GM21381 (cell line): ENCODE measurements around the gene CYLC2.

Experiments used
- ATAC-seq: cut with Tn5 transposase; IDR thresholded peaks from one replicate; pipeline ENCODE4 v1.9.1; 2021; ENCODE audit warnings: mild to moderate bottlenecking, moderate library complexity; ENCODE audit not compliant: unreplicated experiment

Gene CYLC2, protein sequence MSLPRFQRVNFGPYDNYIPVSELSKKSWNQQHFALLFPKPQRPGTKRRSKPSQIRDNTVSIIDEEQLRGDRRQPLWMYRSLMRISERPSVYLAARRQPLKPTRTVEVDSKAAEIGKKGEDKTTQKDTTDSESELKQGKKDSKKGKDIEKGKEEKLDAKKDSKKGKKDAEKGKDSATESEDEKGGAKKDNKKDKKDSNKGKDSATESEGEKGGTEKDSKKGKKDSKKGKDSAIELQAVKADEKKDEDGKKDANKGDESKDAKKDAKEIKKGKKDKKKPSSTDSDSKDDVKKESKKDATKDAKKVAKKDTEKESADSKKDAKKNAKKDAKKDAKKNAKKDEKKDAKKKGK

GRCh38 chr9:102995033-102995432 is at the start of gene CYLC2:
Gene CYLC2, plus strand, starts transcription at chr9:102995333. Its CDS starts 48 bp downstream, at chr9:102995381.
- ATAC-seq, result no peak

GRCh38 chr9:102950346-102950745 is 44.8 kb upstream of the CYLC2 start:
- ATAC-seq, result no peak

DNA sequence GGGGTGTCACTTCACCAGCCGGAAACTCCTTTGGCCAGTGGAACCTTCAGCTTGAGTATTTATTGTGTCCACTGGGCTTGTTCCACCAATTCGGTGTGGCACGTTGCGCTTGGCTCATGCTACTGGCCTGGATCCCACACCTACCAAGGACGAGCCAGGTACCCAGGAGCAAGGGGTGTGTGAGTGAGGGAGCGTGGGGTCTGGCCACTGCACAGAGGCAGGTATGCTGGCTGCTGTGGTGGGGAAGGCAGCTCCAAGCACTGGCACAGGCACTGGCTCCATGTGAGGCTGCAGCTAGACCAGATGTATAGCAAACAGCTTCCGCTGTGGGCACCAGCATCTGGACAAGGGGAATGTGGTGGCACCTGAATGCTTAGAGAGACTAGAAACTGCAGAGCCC is 28.1 kb upstream of the CYLC2 start:
- no peak for ATAC-seq

GRCh38 chr9:102967979-102968378 is 27.2 kb upstream of the CYLC2 start:
- ATAC-seq, result no peak

GRCh38 chr9:102972780-102973179 is 22.4 kb upstream of the CYLC2 start:
- no peak for ATAC-seq

GRCh38 chr9:102974530-102974929 is 20.6 kb upstream of the CYLC2 start:
- ATAC-seq, result no peak

DNA sequence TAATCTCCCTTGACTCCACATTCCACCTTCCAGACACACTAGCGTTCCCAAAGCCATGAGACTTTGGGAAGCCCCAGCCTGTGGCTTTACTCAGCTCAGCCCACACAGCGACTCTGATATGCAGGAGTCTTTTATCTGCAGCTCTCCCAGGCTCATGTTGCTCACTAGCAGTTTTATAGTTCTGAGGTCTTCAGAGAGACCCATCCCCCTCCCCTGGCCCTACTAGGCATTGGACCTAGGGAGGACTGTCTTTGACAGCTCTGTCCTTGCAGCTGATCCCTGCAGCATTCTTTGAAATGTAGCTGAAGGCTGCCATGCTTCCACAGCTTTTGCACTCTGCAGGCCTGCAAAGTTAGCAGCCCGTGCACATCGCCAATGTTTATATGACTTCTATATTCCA is 19.9 kb upstream of the CYLC2 start:
- ATAC-seq, result no peak

GRCh38 chr9:102985162-102985895 is 9.8 kb upstream of the CYLC2 start:
- no peak for ATAC-seq

DNA sequence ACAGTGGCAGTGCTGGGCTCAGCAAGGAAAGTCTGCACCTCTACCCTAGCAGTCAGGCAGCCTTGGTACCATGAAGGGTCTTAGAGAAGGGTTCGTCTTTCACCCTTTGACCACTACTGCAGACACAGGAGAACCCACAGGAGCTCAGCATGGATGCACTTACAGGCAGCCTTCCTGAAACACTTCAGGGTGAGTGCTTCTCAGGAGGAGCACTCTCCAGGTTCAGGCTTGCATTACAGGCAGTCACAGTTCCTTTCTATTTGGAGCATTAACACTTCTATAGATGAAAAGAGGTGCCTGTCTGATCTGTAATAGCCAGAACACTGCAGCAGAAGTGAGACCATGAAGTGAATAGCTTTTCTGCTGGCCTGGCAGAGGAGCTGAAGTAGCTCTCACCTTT is 8.7 kb upstream of the CYLC2 start:
- no peak for ATAC-seq

DNA sequence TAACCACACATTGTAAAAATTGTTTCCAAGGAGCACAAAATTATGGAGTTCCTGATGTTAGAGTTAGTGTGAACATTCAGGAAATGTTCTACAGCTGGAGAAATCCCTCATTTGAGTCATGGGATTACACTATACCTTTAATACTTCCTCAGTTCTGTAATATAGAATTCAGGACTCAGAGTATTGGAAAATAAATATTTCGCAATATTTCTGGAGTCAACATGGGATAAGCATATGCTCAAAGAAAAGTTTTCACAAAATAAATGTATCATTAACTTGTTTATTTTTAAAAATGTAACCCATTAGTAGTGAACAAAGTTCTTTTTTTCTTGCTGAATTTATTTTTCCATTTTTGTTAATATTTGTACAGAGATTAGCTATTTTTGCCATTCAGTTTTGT is 8.6 kb downstream of the CYLC2 start:
- ATAC-seq, result no peak

DNA sequence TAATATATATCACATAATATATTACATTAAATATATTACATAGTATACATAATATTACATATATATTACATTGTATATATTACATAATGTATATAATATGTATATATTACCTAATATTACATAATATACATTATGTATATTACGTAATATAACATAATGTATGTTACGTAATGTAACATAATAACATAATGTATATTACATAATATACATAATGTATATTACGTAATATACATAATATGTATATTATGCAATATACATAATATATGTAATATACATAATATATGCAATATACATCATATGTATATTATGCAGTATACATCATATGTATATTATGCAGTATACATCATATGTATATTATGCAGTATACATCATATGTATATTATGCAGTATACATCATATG is 19.1 kb downstream of the CYLC2 start:
- ATAC-seq, result no peak

- ATAC-seq, result no peak
Observed at GRCh38 chr9:103025796-103026195, 30.7 kb downstream of the CYLC2 start.

- no peak for ATAC-seq
Observed at GRCh38 chr9:103037508-103038477, 42.7 kb downstream of the CYLC2 start.

DNA sequence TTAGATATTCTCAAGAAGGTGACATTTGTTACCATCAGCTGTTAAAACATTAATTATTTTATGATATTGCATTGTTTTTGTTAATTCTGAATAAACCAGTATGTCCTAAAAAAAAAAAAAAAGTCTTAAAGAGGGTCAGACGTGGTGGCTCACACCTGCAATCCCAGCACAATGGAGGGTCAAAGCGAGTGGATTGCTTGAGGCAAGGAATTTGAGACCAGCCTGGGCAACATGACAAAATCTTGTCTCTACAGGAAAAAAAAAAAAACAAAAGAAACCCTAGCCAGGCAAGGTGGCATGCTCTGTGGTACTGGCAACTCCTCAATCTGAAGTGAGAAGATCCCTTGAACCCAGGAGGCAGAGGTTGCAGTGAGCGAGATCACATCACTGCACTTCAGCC is 46.8 kb downstream of the CYLC2 start:
- ATAC-seq, result no peak
